PFSK-1 (cell line): Measurements from ENCODE around the gene CHRM4.

Source experiments
- FOXP2 ChIP-seq: optimal IDR thresholded peaks from 2 replicates; pipeline ENCODE3; 2011; ENCODE audit warnings: borderline replicate concordance, control low read depth, inconsistent platforms; ENCODE audit not compliant: insufficient read depth; ENCODE audit errors: extremely low read length, extremely low read depth
- POLR2AphosphoS5 ChIP-seq: IDR thresholded peaks from 2 replicates; pipeline ENCODE4 v1.6.1; 2012; ENCODE audit warnings: low read depth, mild to moderate bottlenecking, control low read depth, low read length, moderate library complexity
- SIN3A ChIP-seq: IDR thresholded peaks from 2 replicates; pipeline ENCODE4 v1.6.1; 2012; ENCODE audit warnings: mild to moderate bottlenecking, low read length, moderate library complexity, borderline replicate concordance; ENCODE audit not compliant: insufficient read depth
- TAF1 ChIP-seq: IDR thresholded peaks from 2 replicates; pipeline ENCODE4 v1.6.1; 2012; ENCODE audit warnings: low read length, control low read depth, borderline replicate concordance; ENCODE audit not compliant: insufficient read depth
- TF ChIP-seq, protein P1 (sequence below), 2 experiments: IDR thresholded peaks; 2 replicates each; pipeline versions ENCODE4 v1.6.1 to v1.8.0; 2011 to 2012; ENCODE audit warnings: low read depth in 2 of 2, low read length in 2 of 2, control low read depth in 1 of 2, inconsistent platforms in 1 of 2, mild to moderate bottlenecking in 1 of 2, moderate library complexity in 1 of 2; ENCODE audit not compliant: insufficient read depth in 1 of 2

DNA sequence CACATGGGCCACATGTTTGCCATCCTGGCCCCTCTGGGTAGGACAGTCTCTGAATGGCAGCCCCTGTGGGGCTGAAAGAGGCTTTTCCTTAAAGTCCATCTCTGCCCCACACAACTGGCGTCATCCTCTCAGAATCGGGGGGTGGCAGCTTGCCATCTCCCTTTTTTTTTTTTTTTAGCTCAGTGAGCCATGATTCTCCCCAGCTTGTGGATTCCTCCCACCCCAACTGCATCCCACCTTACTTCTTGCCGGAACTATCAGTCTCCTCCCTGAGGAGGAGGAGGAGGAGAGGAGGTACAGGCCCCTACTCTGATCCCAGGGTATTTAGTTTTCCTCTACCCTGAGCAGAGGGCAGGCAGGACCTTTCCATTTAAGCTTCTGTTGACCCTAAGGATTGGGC is 40.9 kb downstream of the CHRM4 start:
- TF ChIP-seq SIN3A = no peak
- TF ChIP-seq, protein P1, sequence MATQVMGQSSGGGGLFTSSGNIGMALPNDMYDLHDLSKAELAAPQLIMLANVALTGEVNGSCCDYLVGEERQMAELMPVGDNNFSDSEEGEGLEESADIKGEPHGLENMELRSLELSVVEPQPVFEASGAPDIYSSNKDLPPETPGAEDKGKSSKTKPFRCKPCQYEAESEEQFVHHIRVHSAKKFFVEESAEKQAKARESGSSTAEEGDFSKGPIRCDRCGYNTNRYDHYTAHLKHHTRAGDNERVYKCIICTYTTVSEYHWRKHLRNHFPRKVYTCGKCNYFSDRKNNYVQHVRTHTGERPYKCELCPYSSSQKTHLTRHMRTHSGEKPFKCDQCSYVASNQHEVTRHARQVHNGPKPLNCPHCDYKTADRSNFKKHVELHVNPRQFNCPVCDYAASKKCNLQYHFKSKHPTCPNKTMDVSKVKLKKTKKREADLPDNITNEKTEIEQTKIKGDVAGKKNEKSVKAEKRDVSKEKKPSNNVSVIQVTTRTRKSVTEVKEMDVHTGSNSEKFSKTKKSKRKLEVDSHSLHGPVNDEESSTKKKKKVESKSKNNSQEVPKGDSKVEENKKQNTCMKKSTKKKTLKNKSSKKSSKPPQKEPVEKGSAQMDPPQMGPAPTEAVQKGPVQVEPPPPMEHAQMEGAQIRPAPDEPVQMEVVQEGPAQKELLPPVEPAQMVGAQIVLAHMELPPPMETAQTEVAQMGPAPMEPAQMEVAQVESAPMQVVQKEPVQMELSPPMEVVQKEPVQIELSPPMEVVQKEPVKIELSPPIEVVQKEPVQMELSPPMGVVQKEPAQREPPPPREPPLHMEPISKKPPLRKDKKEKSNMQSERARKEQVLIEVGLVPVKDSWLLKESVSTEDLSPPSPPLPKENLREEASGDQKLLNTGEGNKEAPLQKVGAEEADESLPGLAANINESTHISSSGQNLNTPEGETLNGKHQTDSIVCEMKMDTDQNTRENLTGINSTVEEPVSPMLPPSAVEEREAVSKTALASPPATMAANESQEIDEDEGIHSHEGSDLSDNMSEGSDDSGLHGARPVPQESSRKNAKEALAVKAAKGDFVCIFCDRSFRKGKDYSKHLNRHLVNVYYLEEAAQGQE (IDR thresholded peaks at IDR 0.05; ENCODE audit: insufficient read depth in 1 of 2, low read depth in 2 of 2, low read length in 2 of 2) = no peak
- TF ChIP-seq POLR2AphosphoS5 = no peak
- TF ChIP-seq TAF1 = no peak
- no peak for TF ChIP-seq FOXP2
